ENCODE results near the gene ANKRD13A.

The ANKRD13A gene

DNA sequence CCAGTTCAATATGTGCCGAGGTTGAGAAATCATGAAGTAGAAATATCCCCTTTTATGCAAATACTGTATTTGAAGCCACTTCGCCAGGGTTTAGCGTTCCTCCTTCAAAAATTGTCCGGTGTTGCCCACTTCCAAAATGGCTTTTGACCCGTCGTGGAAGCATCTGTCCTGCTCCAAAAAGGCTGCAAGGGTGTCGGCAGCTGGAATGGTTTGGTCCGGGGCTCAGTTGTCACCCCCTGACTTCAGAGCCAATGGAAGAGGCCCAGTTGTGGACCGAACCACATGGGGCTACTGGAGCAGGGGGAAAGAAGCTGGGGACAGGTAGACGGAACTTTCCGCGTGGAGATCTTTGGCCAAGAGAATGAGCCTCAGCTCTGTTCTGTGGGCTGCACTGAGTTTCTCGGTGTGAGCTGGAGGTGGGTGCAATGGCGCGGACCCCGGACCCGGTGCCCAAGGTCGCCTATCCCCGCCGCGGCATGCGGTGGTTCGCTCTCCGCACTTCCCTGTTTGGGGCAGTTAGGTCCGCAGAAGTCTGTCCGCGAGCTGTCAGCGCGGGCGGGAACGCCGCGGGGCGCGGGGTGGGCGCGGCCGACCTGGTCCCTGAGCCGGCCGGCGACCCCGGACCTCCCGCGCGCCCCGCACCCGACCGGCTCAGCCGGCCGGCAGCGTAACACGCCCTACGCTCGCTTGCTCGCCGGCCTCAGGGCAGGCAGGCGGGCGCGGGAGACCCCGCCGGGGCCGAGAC is at the start of gene ANKRD13A:
ANKRD13A (plus strand) TSS at position 527 of the 745 bp plus-strand sequence. CDS start 259 bp downstream, outside the sequence.
- Histone ChIP-seq H3K9ac (ENCODE audit: insufficient read length) (peak within 1 kb of the TSS; percentile 89), H3K4me3 (peak within 1 kb of the TSS; percentile 80), H3K27ac (peak within 1 kb of the TSS; percentile 75), H3K36me3 (ENCODE audit: insufficient read depth, low read length) (no peaks in the 10 kb centered on the region), H3K9me3 (ENCODE audit: low read depth, low read length) (no peaks in the 10 kb centered on the region)
- TF ChIP-seq EZH2 (IDR thresholded peaks at IDR 0.05) = no peak
- peak; percentile 78 for TF ChIP-seq POLR2AphosphoS5 (IDR thresholded peaks at IDR 0.05; ENCODE audit: borderline replicate concordance, low read depth, low read length)
- peak; percentile 81 for DNase-seq (ENCODE audit: low read depth, low spot score)

DNA sequence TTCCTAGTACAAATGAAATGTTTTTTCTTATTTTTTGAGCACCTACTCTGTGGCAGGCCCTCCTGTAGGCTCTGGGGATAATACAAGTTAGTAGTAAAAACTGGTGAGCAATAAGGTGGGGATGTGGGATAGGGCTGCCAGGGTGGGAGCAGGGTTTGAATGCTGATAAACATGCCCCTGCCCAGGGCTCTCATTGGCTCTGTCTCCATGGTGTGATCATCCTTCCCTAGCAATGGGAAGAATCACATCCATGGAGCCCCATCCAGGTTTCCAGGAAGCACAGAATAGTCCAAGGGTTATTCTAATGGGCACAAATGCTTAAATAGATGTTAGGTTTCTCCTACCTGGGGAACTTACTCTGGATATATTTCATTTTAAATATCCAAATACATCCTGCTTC is 48.6 kb upstream of the ANKRD13A start:
- no peak for DNase-seq (ENCODE audit: low read depth, low spot score)
- Histone ChIP-seq H3K9me3 (ENCODE audit: low read depth, low read length) (no peaks in the 10 kb centered on the region), H3K4me3 (no peak overlapping the region), H3K9ac (ENCODE audit: insufficient read length) (no peak overlapping the region), H3K27ac (no peak overlapping the region), H3K36me3 (ENCODE audit: insufficient read depth, low read length) (peaks cover 35% of the 10 kb centered on the region)
- TF ChIP-seq POLR2AphosphoS5 (IDR thresholded peaks at IDR 0.05; ENCODE audit: borderline replicate concordance, low read depth, low read length) = no peak
- no peak for TF ChIP-seq EZH2 (IDR thresholded peaks at IDR 0.05)
- TF ChIP-seq FOXP2 (optimal IDR thresholded peaks at IDR 0.05; ENCODE audit: control extremely low read depth, extremely low read length, insufficient read depth) = no peak

DNA sequence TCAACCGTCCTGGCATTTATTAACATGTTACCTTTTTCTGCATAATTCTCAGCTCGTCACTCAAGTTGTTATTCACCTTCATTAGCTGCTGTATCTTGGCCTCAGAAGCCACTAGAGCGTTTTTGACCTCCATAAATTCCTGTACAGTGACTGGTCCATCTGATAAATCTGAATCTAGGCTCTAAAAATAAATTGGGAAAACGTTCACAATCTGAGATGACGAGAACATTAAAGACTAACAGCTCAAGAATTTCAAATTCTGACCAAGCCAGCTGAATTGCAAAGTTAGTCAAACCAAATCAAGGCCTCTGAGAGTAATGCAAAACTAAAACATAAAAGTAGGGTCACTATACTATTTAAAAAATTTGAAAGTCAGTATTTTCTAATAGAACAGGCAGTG is 48.1 kb upstream of the ANKRD13A start:
- DNase-seq (ENCODE audit: low read depth, low spot score) = no peak
- H3K27ac ChIP-seq = no peak overlapping the region
- H3K4me3 ChIP-seq = no peak overlapping the region
- H3K9me3 ChIP-seq (ENCODE audit: low read depth, low read length) = no peaks in the 10 kb centered on the region
- H3K36me3 ChIP-seq (ENCODE audit: insufficient read depth, low read length) = peaks cover 35% of the 10 kb centered on the region
- H3K9ac ChIP-seq (ENCODE audit: insufficient read length) = no peak overlapping the region
- TF ChIP-seq POLR2AphosphoS5 (IDR thresholded peaks at IDR 0.05; ENCODE audit: borderline replicate concordance, low read depth, low read length) = no peak

DNA sequence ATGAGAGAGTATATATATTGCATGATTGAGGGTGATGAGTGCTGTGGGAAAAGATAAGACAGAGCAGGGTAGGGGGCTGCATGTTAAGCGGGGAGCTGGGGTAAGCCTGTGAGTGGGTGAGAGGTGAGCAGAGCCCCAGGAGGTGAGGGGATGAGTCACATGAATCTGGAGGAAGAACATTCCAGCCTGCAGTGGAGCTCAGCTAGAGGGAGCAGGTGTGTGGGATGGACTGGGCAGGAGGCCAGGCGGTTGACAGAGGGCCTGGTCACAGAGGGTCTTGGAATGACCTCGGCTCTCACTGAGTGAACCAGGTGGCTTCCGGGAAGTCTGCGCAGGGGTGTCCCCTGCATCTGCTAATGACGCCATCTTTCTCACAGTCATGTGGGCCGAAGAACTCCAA is 47.5 kb upstream of the ANKRD13A start:
- H3K9me3 ChIP-seq (ENCODE audit: low read depth, low read length) = no peaks in the 10 kb centered on the region
- no peak overlapping the region for H3K4me3 ChIP-seq
- no peak overlapping the region for H3K9ac ChIP-seq (ENCODE audit: insufficient read length)
- no peak for DNase-seq (ENCODE audit: low read depth, low spot score)
- no peak overlapping the region for H3K27ac ChIP-seq
- H3K36me3 ChIP-seq (ENCODE audit: insufficient read depth, low read length) = peaks cover 35% of the 10 kb centered on the region
- TF ChIP-seq FOXP2 (optimal IDR thresholded peaks at IDR 0.05; ENCODE audit: control extremely low read depth, extremely low read length, insufficient read depth) = no peak
- TF ChIP-seq POLR2AphosphoS5 (IDR thresholded peaks at IDR 0.05; ENCODE audit: borderline replicate concordance, low read depth, low read length) = no peak
- TF ChIP-seq EZH2 (IDR thresholded peaks at IDR 0.05) = no peak

GRCh38 chr12:109952160-109952858 is 46.9 kb upstream of the ANKRD13A start:
- peaks cover 30% of the 10 kb centered on the region for H3K36me3 ChIP-seq (ENCODE audit: insufficient read depth, low read length)
- H3K9ac ChIP-seq (ENCODE audit: insufficient read length) = no peak overlapping the region
- TF ChIP-seq POLR2AphosphoS5 (IDR thresholded peaks at IDR 0.05; ENCODE audit: borderline replicate concordance, low read depth, low read length) (no peak), EZH2 (IDR thresholded peaks at IDR 0.05) (no peak), FOXP2 (optimal IDR thresholded peaks at IDR 0.05; ENCODE audit: control extremely low read depth, extremely low read length, insufficient read depth) (no peak)
- no peaks in the 10 kb centered on the region for H3K9me3 ChIP-seq (ENCODE audit: low read depth, low read length)
- DNase-seq (ENCODE audit: low read depth, low spot score) = no peak
- H3K4me3 ChIP-seq = no peak overlapping the region
- H3K27ac ChIP-seq = no peak overlapping the region

- Histone ChIP-seq H3K4me3 (no peak overlapping the region), H3K36me3 (ENCODE audit: insufficient read depth, low read length) (peaks cover 30% of the 10 kb centered on the region), H3K27ac (no peak overlapping the region), H3K9me3 (ENCODE audit: low read depth, low read length) (no peaks in the 10 kb centered on the region), H3K9ac (ENCODE audit: insufficient read length) (no peak overlapping the region)
- TF ChIP-seq FOXP2 (optimal IDR thresholded peaks at IDR 0.05; ENCODE audit: control extremely low read depth, extremely low read length, insufficient read depth) (no peak), POLR2AphosphoS5 (IDR thresholded peaks at IDR 0.05; ENCODE audit: borderline replicate concordance, low read depth, low read length) (no peak), EZH2 (IDR thresholded peaks at IDR 0.05) (no peak)
- DNase-seq (ENCODE audit: low read depth, low spot score) = no peak
Measured at GRCh38 chr12:109952873-109953272, 46.4 kb upstream of the ANKRD13A start.

DNA sequence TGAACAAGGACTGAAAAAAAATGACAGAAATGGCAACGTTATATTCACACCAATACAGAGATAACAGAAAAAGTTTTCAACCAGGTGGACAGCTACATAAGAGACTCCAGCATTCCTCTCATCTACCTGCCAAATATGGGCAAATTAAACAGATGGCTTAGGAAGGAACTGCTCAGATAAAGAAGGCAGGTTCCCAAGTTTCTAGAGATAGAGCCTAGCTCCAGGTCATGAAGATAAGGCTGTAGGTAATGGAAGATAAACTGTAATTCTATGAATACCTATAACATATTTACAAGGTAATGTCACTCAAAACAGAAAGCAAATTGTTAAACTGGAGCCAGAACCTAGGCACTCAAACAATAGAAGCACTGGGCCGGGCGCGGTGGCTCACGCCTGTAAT is 45.6 kb upstream of the ANKRD13A start:
- H3K9me3 ChIP-seq (ENCODE audit: low read depth, low read length) = no peaks in the 10 kb centered on the region
- no peak overlapping the region for H3K9ac ChIP-seq (ENCODE audit: insufficient read length)
- no peak for DNase-seq (ENCODE audit: low read depth, low spot score)
- H3K27ac ChIP-seq = no peak overlapping the region
- peaks cover 30% of the 10 kb centered on the region for H3K36me3 ChIP-seq (ENCODE audit: insufficient read depth, low read length)
- no peak overlapping the region for H3K4me3 ChIP-seq
- TF ChIP-seq POLR2AphosphoS5 (IDR thresholded peaks at IDR 0.05; ENCODE audit: borderline replicate concordance, low read depth, low read length) = no peak
- TF ChIP-seq FOXP2 (optimal IDR thresholded peaks at IDR 0.05; ENCODE audit: control extremely low read depth, extremely low read length, insufficient read depth) = no peak
- TF ChIP-seq EZH2 (IDR thresholded peaks at IDR 0.05) = no peak

- Histone ChIP-seq H3K27ac (no peak overlapping the region), H3K4me3 (no peak overlapping the region), H3K9me3 (ENCODE audit: low read depth, low read length) (no peaks in the 10 kb centered on the region), H3K36me3 (ENCODE audit: insufficient read depth, low read length) (peaks cover 20% of the 10 kb centered on the region), H3K9ac (ENCODE audit: insufficient read length) (no peak overlapping the region)
- DNase-seq (ENCODE audit: low read depth, low spot score) = no peak
- TF ChIP-seq POLR2AphosphoS5 (IDR thresholded peaks at IDR 0.05; ENCODE audit: borderline replicate concordance, low read depth, low read length) (no peak), FOXP2 (optimal IDR thresholded peaks at IDR 0.05; ENCODE audit: control extremely low read depth, extremely low read length, insufficient read depth) (no peak), EZH2 (IDR thresholded peaks at IDR 0.05) (no peak)
Measured at GRCh38 chr12:109958374-109958773, 40.9 kb upstream of the ANKRD13A start.

Measured in SK-N-MC (cell line).